ENCODE measurements around the gene PLEKHA6. TPM values are rescaled to one million over a fixed set of nuclear protein-coding genes. Genes with fewer than 3 reads are reported as not detected.

PLEKHA6 gene
- total RNA-seq, 2 experiments from 2014 or later: 0.53 to 0.82 TPM

- no peak for TF ChIP-seq CTCF (IDR thresholded peaks at IDR 0.05)
- CTCF ChIA-PET: no interaction called here
- peaks cover 55% of the 10 kb centered on the region for H3K27me3 Mint-ChIP-seq
Observed at GRCh38 chr1:204202481-204202880, 157.2 kb downstream of the PLEKHA6 start.

GRCh38 chr1:204201348-204202040 is 158.2 kb downstream of the PLEKHA6 start:
- H3K27ac ChIP-seq (ENCODE audit: low read depth in 1 of 2, low read length in 2 of 2): no peak overlapping the region
- H3K9me3 ChIP-seq (ENCODE audit: control insufficient read depth in 1 of 2, insufficient read depth in 1 of 2, low read length in 2 of 2): no peaks in the 10 kb centered on the region
- TF ChIP-seq CTCF (IDR thresholded peaks at IDR 0.05): no peak
- no peak for DNase-seq
- ChIA-PET POLR2A (no interaction called here), CTCF (no interaction called here)
- H3K4me1 ChIP-seq (ENCODE audit: insufficient read depth, low read length): no peaks in the 10 kb centered on the region
- no peaks in the 10 kb centered on the region for H3K9me3 Mint-ChIP-seq
- peaks cover under 1 to 5% of the 10 kb centered on the region in 2 experiments for H3K27me3 ChIP-seq (ENCODE audit: control insufficient read depth in 1 of 2, insufficient read depth in 2 of 2, low read length in 2 of 2)
- no peak overlapping the region for H3K27ac Mint-ChIP-seq
- H3K4me1 Mint-ChIP-seq (ENCODE audit: low read depth): peaks cover 12% of the 10 kb centered on the region
- no peak for ATAC-seq (ENCODE audit: poor library complexity)
- H3K27me3 Mint-ChIP-seq: peaks cover 49% of the 10 kb centered on the region
- no peaks in the 10 kb centered on the region for H3K36me3 Mint-ChIP-seq (ENCODE audit: low read depth)
- H3K36me3 ChIP-seq (ENCODE audit: insufficient read depth, low read length): no peaks in the 10 kb centered on the region
- intact Hi-C loops (cut with DNase I, micrococcal nuclease): no loop called here
- H3K4me3 ChIP-seq (ENCODE audit: low read length): no peak overlapping the region
- H3K4me3 Mint-ChIP-seq: no peak overlapping the region

More at GRCh38 chr1:204202481-204202880, 157.2 kb downstream of the PLEKHA6 start:
- no peak for ATAC-seq (ENCODE audit: poor library complexity)
- Histone ChIP-seq H3K4me1 (ENCODE audit: insufficient read depth, low read length) (peaks cover 7% of the 10 kb centered on the region), H3K9me3 (ENCODE audit: control insufficient read depth in 1 of 2, insufficient read depth in 1 of 2, low read length in 2 of 2) (no peaks in the 10 kb centered on the region), H3K27me3 (ENCODE audit: control insufficient read depth in 1 of 2, insufficient read depth in 2 of 2, low read length in 2 of 2) (peaks cover 5 to 9% of the 10 kb centered on the region in 2 experiments), H3K27ac (ENCODE audit: low read depth in 1 of 2, low read length in 2 of 2) (no peak overlapping the region), H3K4me3 (ENCODE audit: low read length) (no peak overlapping the region), H3K36me3 (ENCODE audit: insufficient read depth, low read length) (no peaks in the 10 kb centered on the region)
- H3K4me1 Mint-ChIP-seq (ENCODE audit: low read depth): peaks cover 18% of the 10 kb centered on the region
- no peaks in the 10 kb centered on the region for H3K36me3 Mint-ChIP-seq (ENCODE audit: low read depth)
- no peak overlapping the region for H3K4me3 Mint-ChIP-seq
- no peaks in the 10 kb centered on the region for H3K9me3 Mint-ChIP-seq
- intact Hi-C loops (cut with DNase I, micrococcal nuclease): no loop called here
- POLR2A ChIA-PET: no interaction called here
- H3K27ac Mint-ChIP-seq: no peak overlapping the region
- no peak for DNase-seq

GRCh38 chr1:204199579-204199978 is 160.2 kb downstream of the PLEKHA6 start:
- H3K27ac ChIP-seq (ENCODE audit: low read depth in 1 of 2, low read length in 2 of 2): no peak overlapping the region
- no peak for ATAC-seq (ENCODE audit: poor library complexity)
- H3K27ac Mint-ChIP-seq: no peak overlapping the region

More at GRCh38 chr1:204199579-204199978, 160.2 kb downstream of the PLEKHA6 start:
- Mint-ChIP-seq H3K4me3 (no peak overlapping the region), H3K9me3 (no peaks in the 10 kb centered on the region), H3K4me1 (ENCODE audit: low read depth) (peaks cover 8% of the 10 kb centered on the region), H3K36me3 (ENCODE audit: low read depth) (no peaks in the 10 kb centered on the region), H3K27me3 (peaks cover 30% of the 10 kb centered on the region)
- no peak for DNase-seq
- TF ChIP-seq CTCF (IDR thresholded peaks at IDR 0.05): no peak
- ChIA-PET CTCF (no interaction called here), POLR2A (no interaction called here)
- Histone ChIP-seq H3K27me3 (ENCODE audit: control insufficient read depth in 1 of 2, insufficient read depth in 2 of 2, low read length in 2 of 2) (no peaks in the 10 kb centered on the region), H3K4me1 (ENCODE audit: insufficient read depth, low read length) (peaks cover 3% of the 10 kb centered on the region), H3K9me3 (ENCODE audit: control insufficient read depth in 1 of 2, insufficient read depth in 1 of 2, low read length in 2 of 2) (no peaks in the 10 kb centered on the region), H3K4me3 (ENCODE audit: low read length) (no peak overlapping the region), H3K36me3 (ENCODE audit: insufficient read depth, low read length) (no peaks in the 10 kb centered on the region)
- intact Hi-C loops (cut with DNase I, micrococcal nuclease): no loop called here

Data from CD4-positive, alpha-beta T cell (primary cell).